GM23248 (cell line): ENCODE results near the gene RASL12. TPM values are rescaled to one million over a fixed set of nuclear protein-coding genes. Genes with fewer than 3 reads are reported as not detected.
A peak's percentile ranks its signal among the peaks of the same experiment; 100 is the strongest.
"Not testable (repeated sequence)": the region's sequence is repeated elsewhere in the genome, so short reads cannot be mapped to it uniquely, and the experiment has no call there.

Source experiments
- DNase-seq: peaks from one replicate; pipeline ENCODE4 v3.0.0-alpha.2; 2015
- H2AFZ ChIP-seq: fragments of 200-600 bp; sonication (generic); 2 replicates; pipeline ENCODE4 v1.6.1; 2016; ENCODE audit warnings: antibody characterized with exemption
- H3F3A ChIP-seq: fragments of 200-600 bp; sonication (generic); 2 replicates; pipeline ENCODE4 v1.6.1; 2016; ENCODE audit warnings: mild to moderate bottlenecking, antibody characterized with exemption, mixed run types; ENCODE audit not compliant: insufficient read depth
- H3K27ac ChIP-seq: fragments of 200-600 bp; sonication (generic); 2 replicates; pipeline ENCODE4 v1.5.1; 2016; ENCODE audit warnings: mild to moderate bottlenecking
- H3K27me3 ChIP-seq: fragments of 200-600 bp; sonication (generic); replicated peaks from 2 replicates; pipeline ENCODE4 v1.6.1; 2016; ENCODE audit warnings: mild to moderate bottlenecking; ENCODE audit not compliant: insufficient read depth
- H3K36me3 ChIP-seq: fragments of 200-600 bp; sonication (generic); 2 replicates; pipeline ENCODE4 v1.6.1; 2016; ENCODE audit warnings: low read depth, mild to moderate bottlenecking
- H3K4me1 ChIP-seq: fragments of 200-600 bp; sonication (generic); 2 replicates; pipeline ENCODE4 v1.6.1; 2016; ENCODE audit warnings: mild to moderate bottlenecking; ENCODE audit not compliant: insufficient read depth
- H3K4me2 ChIP-seq: fragments of 200-600 bp; sonication (generic); one replicate; pipeline ENCODE4 v1.6.1; 2016; ENCODE audit warnings: mild to moderate bottlenecking; ENCODE audit not compliant: unreplicated experiment
- H3K4me3 ChIP-seq: fragments of 200-600 bp; sonication (generic); 2 replicates; pipeline ENCODE4 v1.5.1; 2016; ENCODE audit warnings: mild to moderate bottlenecking
- H3K79me2 ChIP-seq: fragments of 200-600 bp; sonication (generic); 2 replicates; pipeline ENCODE4 v1.6.1; 2016; ENCODE audit warnings: mild to moderate bottlenecking; ENCODE audit not compliant: insufficient read depth
- H3K9ac ChIP-seq: fragments of 200-600 bp; sonication (generic); 2 replicates; pipeline ENCODE4 v1.6.1; 2016; ENCODE audit warnings: mild to moderate bottlenecking
- H3K9me2 ChIP-seq: fragments of 200-600 bp; sonication (generic); 2 replicates; pipeline ENCODE4 v1.6.1; 2016; ENCODE audit warnings: mixed run types, mild to moderate bottlenecking, moderate library complexity; ENCODE audit not compliant: insufficient read depth
- H3K9me3 ChIP-seq: fragments of 200-600 bp; sonication (generic); one replicate; pipeline ENCODE4 v1.6.1; 2017; ENCODE audit warnings: low read depth
- H4K20me1 ChIP-seq: fragments of 200-600 bp; sonication (generic); 2 replicates; pipeline ENCODE4 v1.6.0; 2016; ENCODE audit not compliant: insufficient read depth
- EZH2 ChIP-seq: fragments of 200-600 bp; sonication (generic); IDR thresholded peaks from 2 replicates; pipeline ENCODE4 v1.6.1; 2018; ENCODE audit warnings: antibody characterized with exemption, mild to moderate bottlenecking; ENCODE audit not compliant: insufficient read depth, poor library complexity, severe bottlenecking
- EZH2phosphoT487 ChIP-seq: fragments of 200-600 bp; sonication (generic); IDR thresholded peaks from 2 replicates; pipeline ENCODE4 v1.6.1; 2018; ENCODE audit warnings: antibody characterized with exemption, moderate library complexity, mild to moderate bottlenecking, low read depth; ENCODE audit not compliant: insufficient read depth
- WGBS, 2 experiments: methylation state at CpG; one replicate each; pipeline ENCODE4 v1.1.6; 2015 to 2017; ENCODE audit warnings: low lambda C conversion rate in 2 of 2, low coverage in 1 of 2; ENCODE audit errors: missing lambda C conversion rate in 2 of 2; 5-methylcytosine and 5-hydroxymethylcytosine counted together
- in situ Hi-C: fragments of 300-500 bp; cut with MboI; formaldehyde crosslinking; loops from 2 replicates; pipeline ENCODE4 v1.15.0; 2020
- polyA plus RNA-seq: library from polyadenylated mRNA; unstranded; fragments of >200 nt; fragmentation: Nextera tagmentation; extraction: Ambion mirVana; gene quantifications from 2 replicates; pipeline ENCODE4 v1.2.1, GENCODE V29; 2016
- total RNA-seq: library from RNA; depleted of rRNA; stranded (reverse); fragments of >200 nt; shearing (Covaris generic); gene quantifications from 2 replicates; pipeline ENCODE4 v1.2.3, GENCODE V29; 2014

RASL12 gene
- total and polyA plus RNA-seq, 2 experiments from 2014 or later = not detected

GRCh38 chr15:65044724-65045481 is 22.9 kb downstream of the RASL12 start, which contains the start of gene SLC51B:
SLC51B (plus strand) TSS chr15:65045387; CDS start chr15:65050005, 4,618 bp downstream.
- TF ChIP-seq EZH2 (no peak), EZH2phosphoT487 (no peak)
- DNase-seq = no peak
- Histone ChIP-seq H3K4me2 (no peak within 1 kb of the TSS), H3K4me1 (peaks cover 29% of the 10 kb centered on the region), H3K9ac (no peak within 1 kb of the TSS), H3K4me3 (no peak within 1 kb of the TSS), H3K27me3 (no peaks in the 10 kb centered on the region), H4K20me1 (no peaks in the 10 kb centered on the region), H3K27ac (peak within 1 kb of the TSS; percentile 44; the same call in 1 of the 2 replicates), H2AFZ (no peak within 1 kb of the TSS), H3K79me2 (no peaks in the 10 kb centered on the region), H3F3A (peaks cover 21% of the 10 kb centered on the region; the same call in 1 of the 2 replicates), H3K9me2 (no peaks in the 10 kb centered on the region), H3K9me3 (no peaks in the 10 kb centered on the region), H3K36me3 (no peaks in the 10 kb centered on the region)
- in situ Hi-C loops = no loop called here
- WGBS, 2 experiments = 74 to 80% methylated on average over 7 of the region's 7 CpGs

- H3K79me2 ChIP-seq, H2AFZ ChIP-seq, H3K36me3 ChIP-seq, H3K4me3 ChIP-seq, H3K9me3 ChIP-seq, H4K20me1 ChIP-seq, in situ Hi-C loops, H3K9me2 ChIP-seq, H3K4me2 ChIP-seq, H3K9ac ChIP-seq, H3K27me3 ChIP-seq: not testable (repeated sequence)
- WGBS, 2 experiments = 5 to 7% methylated on average over 5 of the region's 5 CpGs
- peak overlapping the region; percentile 44; the same call in 1 of the 2 replicates for H3K27ac ChIP-seq
- peaks cover 25% of the 10 kb centered on the region for H3K4me1 ChIP-seq
- H3F3A ChIP-seq = peaks cover 21% of the 10 kb centered on the region; the same call in 1 of the 2 replicates
- DNase-seq = peak; percentile 93
These were observed 23.6 kb downstream of the RASL12 start for GRCh38 chr15:65044218-65044617.

DNA sequence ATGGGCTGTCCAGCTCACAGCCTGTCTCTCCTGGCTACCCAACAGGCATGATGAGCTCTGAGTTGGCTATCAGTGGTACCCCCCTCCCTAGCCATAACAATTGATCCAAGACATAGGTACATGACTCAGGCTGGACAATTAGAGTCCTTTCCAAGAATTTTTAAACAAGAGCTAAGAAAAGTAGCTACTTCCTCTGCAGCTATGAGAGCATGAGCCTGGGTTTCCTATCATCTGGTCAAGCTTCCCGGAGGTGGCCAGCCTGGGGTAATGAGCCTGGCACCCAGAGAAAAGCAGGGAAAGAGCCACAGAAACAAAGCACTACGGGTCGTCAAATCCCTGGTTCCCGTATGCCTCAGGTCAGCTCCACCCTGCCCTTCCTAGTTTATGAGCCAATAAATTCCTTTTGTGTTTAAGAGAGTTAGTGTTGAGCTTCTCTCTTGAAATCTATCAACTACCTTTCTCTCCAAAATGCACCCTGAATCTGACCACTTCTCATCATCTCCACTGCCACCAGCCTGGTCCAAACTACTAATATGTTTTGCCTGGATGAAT is 24.9 kb downstream of the RASL12 start:
- H3K27me3 ChIP-seq = no peaks in the 10 kb centered on the region
- H3K9me2 ChIP-seq = no peaks in the 10 kb centered on the region
- in situ Hi-C loops = no loop called here
- peaks cover 25% of the 10 kb centered on the region for H3K4me1 ChIP-seq
- H3K27ac ChIP-seq = no peak overlapping the region
- no peaks in the 10 kb centered on the region for H3K9me3 ChIP-seq
- H3K9ac ChIP-seq = no peak overlapping the region
- TF ChIP-seq EZH2phosphoT487 (no peak), EZH2 (no peak)
- peaks cover 21% of the 10 kb centered on the region; the same call in 1 of the 2 replicates for H3F3A ChIP-seq
- no peak for DNase-seq
- H4K20me1 ChIP-seq = no peaks in the 10 kb centered on the region
- H3K79me2 ChIP-seq = no peaks in the 10 kb centered on the region
- H3K4me2 ChIP-seq = no peak overlapping the region
- H2AFZ ChIP-seq = peak overlapping the region; percentile 25; the same call in 1 of the 2 replicates
- H3K4me3 ChIP-seq = no peak overlapping the region
- H3K36me3 ChIP-seq = no peaks in the 10 kb centered on the region
- 24 to 29% methylated on average over 4 of the region's 4 CpGs for whole genome bisulfite sequencing, 2 experiments

DNA sequence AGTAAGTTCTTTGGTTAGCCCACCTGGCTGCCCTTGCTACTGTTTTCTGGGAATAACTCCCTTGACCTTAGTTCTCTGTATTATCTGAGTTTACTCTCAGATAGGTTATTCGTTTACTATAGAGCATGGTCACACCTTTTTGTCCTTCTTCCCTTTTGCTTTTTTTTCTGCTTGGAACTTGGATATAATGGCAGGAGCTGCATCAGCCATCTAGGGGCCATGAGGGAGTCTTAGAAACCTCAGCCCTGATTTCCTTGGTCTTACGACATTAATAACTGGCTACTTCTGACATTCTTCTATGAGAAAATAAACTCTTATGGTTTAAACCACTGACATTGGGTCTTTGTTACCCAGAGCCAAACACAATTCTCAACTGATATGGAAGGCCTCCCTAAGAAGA is 26.0 kb downstream of the RASL12 start:
- no peaks in the 10 kb centered on the region for H3K79me2 ChIP-seq
- no peak overlapping the region for H3K4me3 ChIP-seq
- H3K36me3 ChIP-seq = no peaks in the 10 kb centered on the region
- H3K9ac ChIP-seq = no peak overlapping the region
- no peaks in the 10 kb centered on the region for H3K9me2 ChIP-seq
- 92 to 96% methylated on average over 2 of the region's 2 CpGs for WGBS, 2 experiments
- TF ChIP-seq EZH2 (no peak), EZH2phosphoT487 (no peak)
- H3K9me3 ChIP-seq = no peaks in the 10 kb centered on the region
- H3K27ac ChIP-seq = no peak overlapping the region
- H3K4me1 ChIP-seq = peaks cover 25% of the 10 kb centered on the region
- in situ Hi-C loops = no loop called here
- peaks cover 21% of the 10 kb centered on the region; the same call in 1 of the 2 replicates for H3F3A ChIP-seq
- H4K20me1 ChIP-seq = no peaks in the 10 kb centered on the region
- no peak overlapping the region for H3K4me2 ChIP-seq
- H3K27me3 ChIP-seq = no peaks in the 10 kb centered on the region
- no peak for DNase-seq
- H2AFZ ChIP-seq = no peak overlapping the region
